Panc1 (cell line): Measurements from ENCODE around the gene PPOX.

Experiments
- CTCF ChIP-seq: fragments of 450-650 bp; IDR thresholded peaks from 2 replicates; pipeline ENCODE4 v1.5.1; 2017; ENCODE audit warnings: mild to moderate bottlenecking
- POLR2AphosphoS5 ChIP-seq: IDR thresholded peaks from 2 replicates; pipeline ENCODE4 v1.6.1; 2012; ENCODE audit warnings: mild to moderate bottlenecking, low read depth, low read length, moderate library complexity
- REST ChIP-seq, 2 experiments: IDR thresholded peaks; 2 replicates each; pipeline ENCODE4 v1.6.1; 2011 to 2012; ENCODE audit warnings: low read depth in 2 of 2, control low read depth in 1 of 2, low read length in 1 of 2, mild to moderate bottlenecking in 1 of 2, moderate library complexity in 1 of 2; ENCODE audit not compliant: insufficient read depth in 1 of 2
- SIN3A ChIP-seq: IDR thresholded peaks from 2 replicates; pipeline ENCODE4 v1.6.1; 2012; ENCODE audit warnings: low read depth, mild to moderate bottlenecking, low read length, moderate library complexity, borderline replicate concordance; ENCODE audit not compliant: insufficient read depth
- TCF7L2 ChIP-seq: IDR thresholded peaks from 2 replicates; pipeline ENCODE4 v1.6.1; 2011; ENCODE audit warnings: mild to moderate bottlenecking, low read depth, low read length, inconsistent platforms

GRCh38 chr1:161121834-161122233 is 44.4 kb upstream of the PPOX start:
- no peak for TF ChIP-seq CTCF
- no peak for TF ChIP-seq SIN3A
- TF ChIP-seq REST (IDR thresholded peaks at IDR 0.05; ENCODE audit: insufficient read depth in 1 of 2, low read depth in 2 of 2, low read length in 1 of 2): no peak
- TF ChIP-seq TCF7L2: no peak
- TF ChIP-seq POLR2AphosphoS5: no peak; the same call in 1 of the 2 replicates
